GM21528 (cell line): ENCODE results near the gene IRAK2.
"Not testable (repeated sequence)": the region's sequence is repeated elsewhere in the genome, so short reads cannot be mapped to it uniquely, and the experiment has no call there.

Experiments
- ATAC-seq: cut with Tn5 transposase; IDR thresholded peaks from one replicate; pipeline ENCODE4 v1.9.1; 2021; ENCODE audit warnings: mild to moderate bottlenecking, moderate library complexity; ENCODE audit not compliant: unreplicated experiment, low FRiP score

IRAK2 gene

DNA sequence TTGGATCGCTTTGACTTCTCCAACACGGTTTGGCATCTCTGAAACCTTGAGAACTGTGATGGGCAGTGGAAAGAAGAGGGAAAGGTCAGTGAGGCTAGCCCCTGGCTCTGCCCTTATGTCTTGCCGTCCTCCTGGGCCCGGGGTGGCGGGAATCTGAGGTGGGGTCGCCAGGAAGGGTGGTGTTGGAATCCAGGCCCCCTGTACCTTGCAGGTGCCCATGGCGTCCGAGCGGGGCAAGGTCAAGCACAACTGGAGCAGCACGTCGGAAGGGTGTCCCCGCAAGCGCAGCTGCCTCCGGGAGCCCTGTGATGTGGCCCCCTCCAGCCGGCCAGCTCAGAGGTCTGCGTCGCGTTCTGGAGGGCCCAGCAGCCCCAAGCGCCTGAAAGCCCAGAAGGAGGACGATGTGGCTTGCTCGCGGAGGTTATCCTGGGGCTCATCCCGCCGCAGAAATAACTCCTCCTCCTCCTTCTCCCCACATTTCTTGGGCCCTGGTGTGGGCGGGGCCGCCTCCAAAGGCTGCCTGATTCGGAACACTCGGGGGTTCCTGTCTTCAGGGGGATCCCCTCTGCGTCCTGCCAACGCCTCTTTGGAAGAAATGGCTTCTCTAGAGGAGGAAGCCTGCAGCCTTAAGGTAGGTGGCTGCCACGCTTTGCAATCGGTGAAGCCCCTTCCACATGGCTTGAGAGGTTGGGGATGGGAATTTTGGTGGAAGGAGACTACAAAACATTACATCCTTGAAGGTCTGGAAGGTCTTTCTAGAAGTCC is 84.4 kb downstream of the IRAK2 start:
- no peak for ATAC-seq

GRCh38 chr3:10249833-10250232 is 85.1 kb downstream of the IRAK2 start:
- no peak for ATAC-seq

GRCh38 chr3:10251006-10251405 is 86.3 kb downstream of the IRAK2 start:
- ATAC-seq: no peak

DNA sequence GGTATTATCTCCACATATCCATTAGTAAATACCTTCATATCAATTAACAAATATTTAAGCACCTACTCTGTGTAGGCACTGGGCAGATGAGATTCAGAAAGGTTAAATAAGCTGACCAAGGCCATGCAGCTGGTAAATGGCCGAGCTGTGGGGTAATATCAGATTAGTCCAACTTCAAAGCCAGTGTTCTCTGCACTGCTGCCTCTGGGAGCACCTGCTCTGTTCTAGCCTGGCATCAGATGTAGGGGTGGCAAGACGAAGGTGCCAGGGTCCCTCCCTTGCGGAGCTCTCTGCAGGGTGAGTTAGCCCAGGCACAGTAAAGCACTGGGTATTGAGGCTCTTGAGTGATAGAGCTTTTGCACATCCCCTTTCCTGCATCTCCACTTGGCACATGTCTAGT is 89.0 kb downstream of the IRAK2 start:
- no peak for ATAC-seq

- ATAC-seq: no peak
Observed at GRCh38 chr3:10255835-10256234, 91.1 kb downstream of the IRAK2 start.

DNA sequence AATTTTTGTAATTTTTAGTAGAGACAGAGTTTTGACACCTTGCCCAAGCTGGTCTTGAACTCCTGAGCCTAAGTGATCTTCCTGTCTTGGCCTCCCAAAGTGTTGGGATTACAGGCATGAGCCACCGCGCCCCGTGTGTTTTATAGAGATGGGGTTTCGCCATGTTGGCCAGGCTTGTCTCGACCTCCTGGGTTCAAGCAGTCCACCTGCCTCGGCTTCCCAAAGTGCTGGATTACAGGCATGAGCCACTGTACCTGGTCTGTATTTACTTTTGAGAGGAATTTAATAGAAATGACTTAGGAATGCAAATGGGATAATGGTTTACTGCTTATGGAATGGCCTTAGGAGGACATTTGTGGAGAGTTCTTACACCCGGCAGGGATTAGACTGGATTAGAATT is 94.3 kb downstream of the IRAK2 start:
- no peak for ATAC-seq

DNA sequence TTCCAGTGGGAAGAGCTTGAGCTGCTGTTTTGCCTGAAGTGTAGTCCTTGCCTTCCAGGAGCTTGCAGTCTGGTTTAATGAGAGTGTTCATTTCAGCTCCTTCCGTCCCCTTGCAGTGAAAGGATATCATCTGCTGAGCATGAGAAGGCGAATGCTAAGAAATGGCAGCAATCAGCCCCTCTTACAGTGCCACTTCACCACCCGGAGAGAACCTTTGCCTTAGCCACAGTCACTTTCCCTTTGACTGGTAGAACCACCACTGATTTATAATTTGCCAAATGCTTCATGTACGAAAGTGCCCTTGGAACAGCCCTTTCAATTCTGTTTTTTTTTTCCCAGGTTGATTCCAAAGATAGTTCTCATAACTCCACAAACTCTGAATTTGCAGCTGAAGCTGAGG is 95.1 kb downstream of the IRAK2 start:
- no peak for ATAC-seq

DNA sequence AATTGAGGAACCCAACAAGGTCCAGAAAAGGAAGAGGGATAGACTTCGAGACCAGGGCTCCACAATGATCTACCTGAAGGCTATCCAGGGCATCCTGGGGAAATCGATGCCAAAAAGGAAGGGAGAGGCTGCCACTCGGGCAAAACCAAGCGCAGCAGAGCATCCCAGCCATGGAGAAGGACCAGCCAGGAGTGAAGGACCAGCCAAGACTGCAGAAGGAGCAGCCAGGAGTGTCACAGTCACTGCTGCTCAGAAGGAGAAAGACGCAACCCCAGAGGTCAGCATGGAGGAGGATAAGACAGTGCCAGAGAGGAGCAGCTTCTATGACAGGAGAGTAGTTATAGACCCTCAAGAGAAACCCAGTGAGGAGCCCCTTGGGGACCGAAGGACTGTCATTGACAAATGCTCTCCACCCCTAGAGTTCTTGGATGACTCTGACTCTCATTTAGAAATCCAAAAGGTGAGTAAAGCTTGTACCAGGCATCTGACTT is 95.5 kb downstream of the IRAK2 start:
- no peak for ATAC-seq

DNA sequence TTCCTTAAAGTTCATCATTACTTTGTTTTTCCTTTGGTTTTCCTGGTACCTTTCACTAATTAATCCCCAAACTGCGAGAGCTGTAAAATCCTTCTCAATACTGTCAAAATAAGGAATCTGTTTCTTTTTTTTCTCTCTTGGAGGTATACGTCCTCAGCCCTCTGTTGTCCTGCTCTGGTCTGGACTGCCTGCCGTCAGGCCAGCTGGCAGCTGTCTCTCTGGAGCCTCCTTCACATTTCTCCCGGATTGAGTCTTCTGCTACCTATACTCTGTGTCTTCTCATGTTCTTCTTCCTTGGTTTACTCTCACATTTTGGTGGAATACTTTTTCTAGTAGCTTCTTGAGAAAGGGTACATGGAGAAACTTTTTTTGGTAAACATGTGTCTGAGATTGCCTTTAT is 97.3 kb downstream of the IRAK2 start:
- no peak for ATAC-seq

- no peak for ATAC-seq
Observed at GRCh38 chr3:10263646-10264363, 99.1 kb downstream of the IRAK2 start.

GRCh38 chr3:10265833-10266232 is 101.1 kb downstream of the IRAK2 start:
- ATAC-seq: no peak

DNA sequence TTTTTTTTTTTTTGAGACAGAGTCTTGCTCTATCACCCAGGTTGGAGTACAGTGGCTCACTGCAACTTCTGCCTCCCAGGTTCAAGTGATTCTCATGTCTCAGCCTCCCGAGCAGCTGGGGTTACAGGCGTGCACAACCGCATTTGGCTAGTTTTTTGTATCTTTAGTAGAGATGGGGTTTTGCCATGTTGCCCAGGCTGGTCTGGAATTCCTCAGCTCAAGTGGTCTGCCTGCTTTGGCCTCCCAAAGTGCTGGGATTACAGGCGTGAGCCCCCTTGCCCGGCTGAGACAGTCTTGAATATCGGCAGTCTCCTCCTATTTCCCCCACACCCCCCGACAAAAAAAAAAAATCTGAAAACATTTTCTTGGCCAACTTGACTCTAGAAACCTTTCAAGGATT is 102.2 kb downstream of the IRAK2 start:
- ATAC-seq: not testable (repeated sequence)

DNA sequence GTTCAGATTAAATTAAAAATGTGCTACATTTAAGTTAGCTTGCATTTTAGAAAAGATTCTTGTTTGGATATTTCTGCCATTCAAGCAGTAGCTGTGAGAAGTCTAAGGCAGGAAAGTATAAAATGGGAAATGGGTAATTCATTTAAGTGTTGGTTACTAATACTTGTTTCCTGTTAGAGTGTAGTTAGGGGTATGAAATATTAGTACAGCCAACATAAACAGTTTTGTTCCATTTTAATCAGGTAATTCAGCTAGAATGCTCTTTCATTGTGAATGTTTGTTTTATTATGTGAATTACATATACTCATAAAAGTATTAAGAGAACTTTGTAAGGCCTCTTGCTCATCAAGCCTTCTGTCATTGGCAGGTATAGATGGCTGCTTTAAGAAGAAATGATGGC is 103.4 kb downstream of the IRAK2 start:
- no peak for ATAC-seq

- no peak for ATAC-seq
Observed at GRCh38 chr3:10268930-10269329, 104.2 kb downstream of the IRAK2 start.

- ATAC-seq: no peak
Observed at GRCh38 chr3:10269443-10269842, 104.7 kb downstream of the IRAK2 start.

DNA sequence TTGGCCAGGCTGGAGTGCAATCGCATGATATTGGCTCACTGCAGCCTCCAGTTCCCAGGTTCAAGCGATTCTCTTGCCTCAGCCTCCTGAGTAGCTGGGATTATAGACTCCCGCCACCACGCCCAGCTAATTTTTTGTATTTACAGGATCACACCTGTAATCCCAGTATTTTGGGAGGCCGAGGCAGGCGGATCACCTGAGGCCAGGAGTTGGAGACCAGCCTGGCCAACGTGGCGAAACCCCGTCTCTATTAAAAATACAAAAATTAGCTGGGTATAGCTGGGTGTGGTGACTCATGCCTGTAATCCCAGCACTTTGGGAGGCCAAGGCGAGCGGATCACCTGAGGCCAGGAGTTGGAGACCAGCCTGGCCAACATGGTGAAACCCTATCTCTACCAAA is 107.8 kb downstream of the IRAK2 start:
- ATAC-seq: not testable (repeated sequence)

DNA sequence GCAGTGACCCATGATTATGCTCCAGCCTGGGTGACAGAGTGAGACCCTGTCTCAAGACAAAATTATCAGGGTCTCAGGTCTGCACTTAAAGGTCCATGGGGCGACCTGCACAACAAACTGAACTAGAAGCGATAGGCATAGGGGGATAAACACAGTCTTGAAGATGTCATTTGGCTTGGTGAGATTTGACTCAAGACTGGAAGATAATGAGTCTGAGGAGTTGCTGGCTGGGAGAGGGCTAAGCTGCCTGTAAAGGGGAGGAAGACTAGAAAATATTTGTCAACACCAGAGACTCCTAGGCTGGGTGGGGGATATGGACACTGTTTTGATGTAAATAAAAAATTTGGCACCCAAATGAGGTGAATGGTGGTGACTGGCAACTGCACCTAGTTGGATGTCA is 108.3 kb downstream of the IRAK2 start:
- ATAC-seq: no peak

- no peak for ATAC-seq
Observed at GRCh38 chr3:10273702-10274305, 109.1 kb downstream of the IRAK2 start.

- no peak for ATAC-seq
Observed at GRCh38 chr3:10274601-10275000, 109.9 kb downstream of the IRAK2 start.

GRCh38 chr3:10277115-10277625 is 112.5 kb downstream of the IRAK2 start:
- ATAC-seq: no peak

DNA sequence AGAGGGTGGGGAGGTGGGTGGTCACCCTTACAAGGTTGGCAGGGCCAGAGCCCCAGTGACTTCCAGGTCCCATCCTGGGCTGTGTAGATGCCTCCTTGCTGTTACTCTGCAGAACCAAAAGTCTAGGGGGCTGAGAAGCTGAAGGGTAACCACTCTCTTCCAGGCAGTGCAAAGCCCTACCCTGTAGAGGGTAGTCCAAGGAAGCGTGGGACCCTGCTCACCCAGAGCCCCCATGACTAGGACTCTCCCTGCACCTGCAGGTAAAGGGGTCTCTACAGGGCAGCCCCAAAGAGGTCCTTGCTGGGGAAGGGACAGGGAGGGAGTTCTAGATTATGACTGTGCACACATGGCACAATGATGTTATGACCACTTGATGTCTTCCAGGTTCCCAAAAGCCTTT is 113.8 kb downstream of the IRAK2 start:
- no peak for ATAC-seq
